ENCODE results near the gene KDM4B.

DNA sequence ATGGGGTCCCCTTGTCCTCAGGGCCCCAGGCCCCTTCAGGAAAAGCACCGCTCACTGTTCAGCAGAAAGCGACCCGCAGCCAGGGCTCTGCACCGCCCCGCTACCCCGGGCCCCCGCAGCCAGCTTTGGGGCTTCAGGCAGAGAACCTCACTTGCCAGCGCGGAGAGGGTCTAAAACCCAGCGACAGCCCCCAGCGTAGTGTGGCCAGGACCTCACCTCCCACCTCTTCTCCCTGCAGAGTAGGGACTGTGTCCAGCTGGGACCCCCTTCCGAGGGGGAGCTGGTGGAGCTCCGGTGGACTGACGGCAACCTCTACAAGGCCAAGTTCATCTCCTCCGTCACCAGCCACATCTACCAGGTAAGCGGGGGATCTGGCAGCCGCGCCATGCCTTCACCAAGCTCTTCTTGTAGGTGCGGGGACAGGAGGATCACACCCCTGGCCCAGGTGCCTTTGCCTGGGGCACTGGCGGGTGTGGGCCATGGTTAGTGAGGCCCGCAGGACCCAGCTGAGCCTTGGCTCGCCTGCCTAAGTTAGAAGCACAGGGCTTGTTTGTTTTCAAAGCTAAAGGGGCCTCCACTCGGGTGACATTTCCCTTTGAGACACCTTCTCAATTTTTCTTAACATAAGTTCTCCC lies 175.7 kb downstream of the KDM4B start:
- TF ChIP-seq, protein P1, sequence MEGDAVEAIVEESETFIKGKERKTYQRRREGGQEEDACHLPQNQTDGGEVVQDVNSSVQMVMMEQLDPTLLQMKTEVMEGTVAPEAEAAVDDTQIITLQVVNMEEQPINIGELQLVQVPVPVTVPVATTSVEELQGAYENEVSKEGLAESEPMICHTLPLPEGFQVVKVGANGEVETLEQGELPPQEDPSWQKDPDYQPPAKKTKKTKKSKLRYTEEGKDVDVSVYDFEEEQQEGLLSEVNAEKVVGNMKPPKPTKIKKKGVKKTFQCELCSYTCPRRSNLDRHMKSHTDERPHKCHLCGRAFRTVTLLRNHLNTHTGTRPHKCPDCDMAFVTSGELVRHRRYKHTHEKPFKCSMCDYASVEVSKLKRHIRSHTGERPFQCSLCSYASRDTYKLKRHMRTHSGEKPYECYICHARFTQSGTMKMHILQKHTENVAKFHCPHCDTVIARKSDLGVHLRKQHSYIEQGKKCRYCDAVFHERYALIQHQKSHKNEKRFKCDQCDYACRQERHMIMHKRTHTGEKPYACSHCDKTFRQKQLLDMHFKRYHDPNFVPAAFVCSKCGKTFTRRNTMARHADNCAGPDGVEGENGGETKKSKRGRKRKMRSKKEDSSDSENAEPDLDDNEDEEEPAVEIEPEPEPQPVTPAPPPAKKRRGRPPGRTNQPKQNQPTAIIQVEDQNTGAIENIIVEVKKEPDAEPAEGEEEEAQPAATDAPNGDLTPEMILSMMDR (IDR thresholded peaks at IDR 0.05 in 2 of 3, conservative IDR thresholded peaks at IDR 0.05 in 1 of 3; ENCODE audit: borderline replicate concordance in 1 of 3, insufficient read depth in 1 of 3, low read depth in 2 of 3, low read length in 2 of 3): no peak
- TF ChIP-seq EZH2 (IDR thresholded peaks at IDR 0.05) (no peak), EZH2phosphoT487 (IDR thresholded peaks at IDR 0.05; ENCODE audit: borderline replicate concordance) (no peak), POLR2A (IDR thresholded peaks at IDR 0.05; ENCODE audit: borderline replicate concordance, extremely low read depth, insufficient read depth, insufficient read length) (no peak), FOSL1 (IDR thresholded peaks at IDR 0.05; ENCODE audit: low read depth) (no peak), SP1 (IDR thresholded peaks at IDR 0.05; ENCODE audit: low read depth) (no peak), RAD21 (IDR thresholded peaks at IDR 0.05; ENCODE audit: low read depth) (no peak), CEBPB (IDR thresholded peaks at IDR 0.05; ENCODE audit: low read depth) (no peak), POLR2AphosphoS5 (IDR thresholded peaks at IDR 0.05; ENCODE audit: low read depth, low read length) (no peak)
- TF ChIP-seq, protein P2, sequence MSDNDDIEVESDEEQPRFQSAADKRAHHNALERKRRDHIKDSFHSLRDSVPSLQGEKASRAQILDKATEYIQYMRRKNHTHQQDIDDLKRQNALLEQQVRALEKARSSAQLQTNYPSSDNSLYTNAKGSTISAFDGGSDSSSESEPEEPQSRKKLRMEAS (IDR thresholded peaks at IDR 0.05): no peak
- TF ChIP-seq, protein P3, sequence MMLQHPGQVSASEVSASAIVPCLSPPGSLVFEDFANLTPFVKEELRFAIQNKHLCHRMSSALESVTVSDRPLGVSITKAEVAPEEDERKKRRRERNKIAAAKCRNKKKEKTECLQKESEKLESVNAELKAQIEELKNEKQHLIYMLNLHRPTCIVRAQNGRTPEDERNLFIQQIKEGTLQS (IDR thresholded peaks at IDR 0.05): no peak

All from HCT116 (cell line).